Activated T-cell treated with anti-CD3 and anti-CD28 coated beads, Interleukin-2, amount 50 U/mL, for 4 hours (primary cell): ENCODE data around the gene RPRD1B. TPM values are rescaled to one million over a fixed set of nuclear protein-coding genes. Genes with fewer than 3 reads are reported as not detected.

Source experiments
- ATAC-seq, 2 donors: fragments of 200-7000 bp; cut with Tn5 transposase; one replicate each; pipeline ENCODE4 v1.10.0; 2021
- DNase-seq: peaks from one replicate; pipeline ENCODE4 v3.0.0-alpha.2; 2020
- H3K27me3 Mint-ChIP-seq: one replicate; pipeline ENCODE4 v1.8.0; 2021; ENCODE audit warnings: low read depth, mixed read lengths
- H3K36me3 Mint-ChIP-seq: one replicate; pipeline ENCODE4 v1.8.0; 2022; ENCODE audit warnings: mixed read lengths; ENCODE audit not compliant: insufficient read depth
- H3K4me1 Mint-ChIP-seq: one replicate; pipeline ENCODE4 v1.8.0; 2021; ENCODE audit warnings: low read depth, mixed read lengths
- H3K4me3 Mint-ChIP-seq: one replicate; pipeline ENCODE4 v1.8.0; 2021; ENCODE audit warnings: mild to moderate bottlenecking, moderate library complexity, mixed read lengths
- H3K9me3 Mint-ChIP-seq: one replicate; pipeline ENCODE4 v1.8.0; 2021; ENCODE audit warnings: mixed read lengths
- total RNA-seq, 3 donors: library from RNA; stranded (reverse); gene quantifications; one replicate each; pipeline ENCODE4 v1.2.1, GENCODE V29; 2021

The RPRD1B gene
- total RNA-seq, 3 donors from 2014 or later, result 38.6 to 40.4 (median 39.6) TPM

GRCh38 chr20:38012332-38012731 is 21.2 kb upstream of the RPRD1B start:
- peaks cover 75% of the 10 kb centered on the region for H3K36me3 Mint-ChIP-seq
- H3K9me3 Mint-ChIP-seq, result no peaks in the 10 kb centered on the region
- DNase-seq, result no peak
- H3K4me1 Mint-ChIP-seq, result peaks cover 4% of the 10 kb centered on the region
- ATAC-seq, result no peak
- H3K27me3 Mint-ChIP-seq, result no peaks in the 10 kb centered on the region
- no peak overlapping the region for H3K4me3 Mint-ChIP-seq

GRCh38 chr20:38013887-38014286 is 19.7 kb upstream of the RPRD1B start:
- DNase-seq (no peak), ATAC-seq (no peak)
- no peaks in the 10 kb centered on the region for H3K27me3 Mint-ChIP-seq
- peaks cover 2% of the 10 kb centered on the region for H3K4me1 Mint-ChIP-seq
- no peak overlapping the region for H3K4me3 Mint-ChIP-seq
- peaks cover 77% of the 10 kb centered on the region for H3K36me3 Mint-ChIP-seq
- peaks cover 9% of the 10 kb centered on the region for H3K9me3 Mint-ChIP-seq

- Mint-ChIP-seq H3K4me1 (peaks cover 19% of the 10 kb centered on the region), H3K4me3 (no peak overlapping the region), H3K9me3 (peaks cover 15% of the 10 kb centered on the region), H3K27me3 (no peaks in the 10 kb centered on the region), H3K36me3 (peaks cover 72% of the 10 kb centered on the region)
- ATAC-seq, result no peak
- no peak for DNase-seq
Observed at GRCh38 chr20:38017959-38018358, 15.6 kb upstream of the RPRD1B start.

- Mint-ChIP-seq H3K4me3 (no peak overlapping the region), H3K27me3 (no peaks in the 10 kb centered on the region), H3K4me1 (peaks cover 20% of the 10 kb centered on the region), H3K9me3 (peaks cover 15% of the 10 kb centered on the region), H3K36me3 (peaks cover 68% of the 10 kb centered on the region)
- ATAC-seq (no peak), DNase-seq (no peak)
Observed at GRCh38 chr20:38018385-38018784, 15.2 kb upstream of the RPRD1B start.

GRCh38 chr20:38021087-38021772 is 12.3 kb upstream of the RPRD1B start:
- peaks cover 46% of the 10 kb centered on the region for H3K36me3 Mint-ChIP-seq
- H3K4me1 Mint-ChIP-seq, result peaks cover 30% of the 10 kb centered on the region
- no peak for DNase-seq
- peak in 1 of 2 donors; percentile 18 for ATAC-seq
- H3K9me3 Mint-ChIP-seq, result peaks cover 15% of the 10 kb centered on the region
- no peaks in the 10 kb centered on the region for H3K27me3 Mint-ChIP-seq
- no peak overlapping the region for H3K4me3 Mint-ChIP-seq

- peaks cover 38% of the 10 kb centered on the region for H3K4me1 Mint-ChIP-seq
- no peak for ATAC-seq
- H3K27me3 Mint-ChIP-seq, result no peaks in the 10 kb centered on the region
- peaks cover 31% of the 10 kb centered on the region for H3K36me3 Mint-ChIP-seq
- DNase-seq, result no peak
- peaks cover 8% of the 10 kb centered on the region for H3K9me3 Mint-ChIP-seq
- no peak overlapping the region for H3K4me3 Mint-ChIP-seq
Observed at GRCh38 chr20:38023181-38024001, 10.2 kb upstream of the RPRD1B start.

- Mint-ChIP-seq H3K4me1 (peaks cover 43% of the 10 kb centered on the region), H3K9me3 (peaks cover 3% of the 10 kb centered on the region), H3K4me3 (no peak overlapping the region), H3K36me3 (peaks cover 24% of the 10 kb centered on the region), H3K27me3 (no peaks in the 10 kb centered on the region)
- no peak for ATAC-seq
- no peak for DNase-seq
Observed at GRCh38 chr20:38024496-38024895, 9.1 kb upstream of the RPRD1B start.

GRCh38 chr20:38029453-38029852 is 4.1 kb upstream of the RPRD1B start:
- Mint-ChIP-seq H3K4me3 (no peak overlapping the region), H3K4me1 (peaks cover 49% of the 10 kb centered on the region), H3K27me3 (no peaks in the 10 kb centered on the region), H3K9me3 (peaks cover 4% of the 10 kb centered on the region), H3K36me3 (peaks cover 12% of the 10 kb centered on the region)
- ATAC-seq, result no peak
- no peak for DNase-seq

- H3K4me1 Mint-ChIP-seq, result peaks cover 64% of the 10 kb centered on the region
- ATAC-seq, result no peak
- H3K27me3 Mint-ChIP-seq, result no peaks in the 10 kb centered on the region
- H3K9me3 Mint-ChIP-seq, result peaks cover 4% of the 10 kb centered on the region
- peaks cover 3% of the 10 kb centered on the region for H3K36me3 Mint-ChIP-seq
- DNase-seq, result no peak
- peak overlapping the region; percentile 96 for H3K4me3 Mint-ChIP-seq
Observed at GRCh38 chr20:38031957-38032356, 1.6 kb upstream of the RPRD1B start.

- peaks cover 7% of the 10 kb centered on the region for H3K36me3 Mint-ChIP-seq
- peak; percentile 46 to 48 for ATAC-seq
- H3K4me1 Mint-ChIP-seq, result peaks cover 72% of the 10 kb centered on the region
- H3K9me3 Mint-ChIP-seq, result peaks cover 4% of the 10 kb centered on the region
- H3K4me3 Mint-ChIP-seq, result peak overlapping the region; percentile 96
- H3K27me3 Mint-ChIP-seq, result no peaks in the 10 kb centered on the region
- DNase-seq, result no peak
Observed at GRCh38 chr20:38032585-38033329, 789 bp upstream of the RPRD1B start.

GRCh38 chr20:38034108-38034649 is 633 bp downstream of the RPRD1B start:
- Mint-ChIP-seq H3K9me3 (peaks cover 4% of the 10 kb centered on the region), H3K27me3 (no peaks in the 10 kb centered on the region), H3K4me3 (peak overlapping the region; percentile 96), H3K36me3 (peaks cover 7% of the 10 kb centered on the region), H3K4me1 (peaks cover 66% of the 10 kb centered on the region)
- DNase-seq (no peak), ATAC-seq (peak in 1 of 2 donors; percentile 10)

GRCh38 chr20:38034961-38035360 is 1.4 kb downstream of the RPRD1B start:
- peaks cover 61% of the 10 kb centered on the region for H3K4me1 Mint-ChIP-seq
- H3K27me3 Mint-ChIP-seq, result no peaks in the 10 kb centered on the region
- no peak for ATAC-seq
- peak overlapping the region; percentile 96 for H3K4me3 Mint-ChIP-seq
- no peak for DNase-seq
- no peaks in the 10 kb centered on the region for H3K9me3 Mint-ChIP-seq
- H3K36me3 Mint-ChIP-seq, result peaks cover 4% of the 10 kb centered on the region

GRCh38 chr20:38036366-38036765 is 2.8 kb downstream of the RPRD1B start:
- DNase-seq (no peak), ATAC-seq (no peak)
- Mint-ChIP-seq H3K27me3 (no peaks in the 10 kb centered on the region), H3K9me3 (no peaks in the 10 kb centered on the region), H3K4me1 (peaks cover 59% of the 10 kb centered on the region), H3K4me3 (no peak overlapping the region), H3K36me3 (peaks cover 9% of the 10 kb centered on the region)

- H3K27me3 Mint-ChIP-seq, result no peaks in the 10 kb centered on the region
- H3K9me3 Mint-ChIP-seq, result no peaks in the 10 kb centered on the region
- H3K36me3 Mint-ChIP-seq, result peaks cover 33% of the 10 kb centered on the region
- H3K4me3 Mint-ChIP-seq, result no peak overlapping the region
- DNase-seq (no peak), ATAC-seq (no peak)
- peaks cover 51% of the 10 kb centered on the region for H3K4me1 Mint-ChIP-seq
Observed at GRCh38 chr20:38040276-38040675, 6.7 kb downstream of the RPRD1B start.
